GM12878 (cell line): ENCODE measurements around the gene NOP14. TPM values are rescaled to one million over a fixed set of nuclear protein-coding genes. Genes with fewer than 3 reads are reported as not detected.
"Not testable (repeated sequence)": the region's sequence is repeated elsewhere in the genome, so short reads cannot be mapped to it uniquely, and the experiment has no call there.

Experiments used
- ATAC-seq: fragments of 200-7000 bp; cut with Tn5 transposase; 3 replicates; pipeline ENCODE4 v1.9.1; 2020; ENCODE audit warnings: mild to moderate bottlenecking, moderate library complexity
- BruUV-seq: library from RNA; stranded (reverse); fragments of 400-500 nt; replicated peaks from 2 replicates; lab custom pipeline; 2021; lab: Mats Ljungman, UMichigan
- CTCF ChIA-PET: fragments of 300-600 bp; sonication (Branson Sonifier 250); formaldehyde crosslinking; extraction: SDS; loops from one replicate; lab custom pipeline; 2021; ENCODE audit warnings: inconsistent platforms; lab: Yijun Ruan, JAX
- POLR2A ChIA-PET: fragments of 350-600 bp; formaldehyde crosslinking; extraction: SDS; loops from one replicate; lab custom pipeline; 2021; ENCODE audit warnings: inconsistent platforms; lab: Charles Lee
- RAD21 ChIA-PET: fragments of 300-600 bp; sonication (Branson Sonifier 250); formaldehyde crosslinking; loops from one replicate; lab custom pipeline; 2023; ENCODE audit warnings: antibody characterized with exemption; ENCODE audit not compliant: unreplicated experiment; lab: Charles Lee
- SMC1A ChIA-PET: fragments of 300-600 bp; sonication (Branson Sonifier 250); formaldehyde crosslinking; loops from one replicate; lab custom pipeline; 2023; ENCODE audit not compliant: unreplicated experiment, uncharacterized antibody; lab: Charles Lee
- DNase-seq: peaks from one replicate; pipeline ENCODE4 v3.0.0-alpha.2; 2011; ENCODE audit warnings: low read depth, low spot score
- FAIRE-seq: peaks from 3 replicates; lab custom pipeline; 2011; peaks lifted over from hg19 to GRCh38; lab: Jason Lieb, UNC
- H2AFZ ChIP-seq: 2 replicates; pipeline ENCODE4 v1.6.0; 2011; ENCODE audit warnings: low read depth, low read length, control low read depth; ENCODE audit not compliant: control insufficient read depth
- H3K27ac ChIP-seq: 2 replicates; pipeline ENCODE4 v1.5.1; 2011; ENCODE audit warnings: control low read depth; ENCODE audit not compliant: control insufficient read depth, insufficient read depth
- H3K27me3 ChIP-seq, 2 experiments: replicated peaks in 1 of 2; 2 replicates each; pipeline versions ENCODE4 v1.6.0 to v1.6.1; 2011; ENCODE audit warnings: low read length in 1 of 2; ENCODE audit not compliant: control insufficient read depth in 2 of 2, insufficient read depth in 2 of 2
- H3K36me3 ChIP-seq, 2 experiments: 2 replicates each; pipeline ENCODE4 v1.5.1; 2011; ENCODE audit warnings: low read length in 1 of 2; ENCODE audit not compliant: control insufficient read depth in 2 of 2, insufficient read depth in 2 of 2
- H3K4me1 ChIP-seq: 2 replicates; pipeline ENCODE4 v1.6.1; 2011; ENCODE audit warnings: mild to moderate bottlenecking, low read length, moderate library complexity, mixed read lengths; ENCODE audit not compliant: control insufficient read depth, insufficient read depth
- H3K4me2 ChIP-seq: 2 replicates; pipeline ENCODE4 v1.6.0; 2011; ENCODE audit warnings: control low read depth; ENCODE audit not compliant: control insufficient read depth, insufficient read depth
- H3K4me3 ChIP-seq: fragments of 200-600 bp; sonication (generic); 2 replicates; pipeline ENCODE4 v1.5.1; 2016
- H3K79me2 ChIP-seq: 2 replicates; pipeline ENCODE4 v1.6.0; 2011; ENCODE audit warnings: low read length; ENCODE audit not compliant: control insufficient read depth, insufficient read depth
- H3K9ac ChIP-seq: 2 replicates; pipeline ENCODE4 v1.8.0; 2011; ENCODE audit warnings: low read length, control low read depth, mixed read lengths; ENCODE audit not compliant: control insufficient read depth, insufficient read depth
- H3K9me3 ChIP-seq: replicated peaks from 3 replicates; pipeline ENCODE4 v1.5.1; 2011; ENCODE audit warnings: mild to moderate bottlenecking, low read length; ENCODE audit not compliant: control insufficient read depth, insufficient read depth
- H4K20me1 ChIP-seq: 2 replicates; pipeline ENCODE4 v1.6.0; 2011; ENCODE audit not compliant: control insufficient read depth, insufficient read depth
- ATF7 ChIP-seq: fragments of 450-650 bp; IDR thresholded peaks from 2 replicates; pipeline ENCODE4 v1.6.1; 2016; ENCODE audit warnings: low read depth, mild to moderate bottlenecking
- KDM1A ChIP-seq: fragments of 200-600 bp; sonication (generic); IDR thresholded peaks from 2 replicates; pipeline ENCODE4 v1.6.1; 2016; ENCODE audit warnings: borderline replicate concordance
- MEF2B ChIP-seq: fragments of 450-650 bp; IDR thresholded peaks from 2 replicates; pipeline ENCODE4 v1.6.1; 2018; ENCODE audit warnings: mild to moderate bottlenecking, moderate library complexity; ENCODE audit not compliant: partially characterized antibody, poor library complexity, severe bottlenecking
- NBN ChIP-seq: fragments of 450-650 bp; IDR thresholded peaks from 2 replicates; pipeline ENCODE4 v1.6.1; 2016
- POLR2AphosphoS2 ChIP-seq: IDR thresholded peaks from 2 replicates; pipeline ENCODE4 v1.6.1; 2011; ENCODE audit warnings: low read depth, mild to moderate bottlenecking, low read length, improper control_type of control experiment, moderate library complexity
- ZNF274 ChIP-seq: IDR thresholded peaks from one replicate; pipeline ENCODE4 v1.8.0; 2011; ENCODE audit not compliant: insufficient read length, insufficient read depth
- ZNF592 ChIP-seq: fragments of 450-650 bp; IDR thresholded peaks from 2 replicates; pipeline ENCODE4 v1.6.1; 2017; ENCODE audit warnings: mild to moderate bottlenecking, moderate library complexity
- WGBS: methylation state at CpG from one replicate; pipeline ENCODE4 v1.1.6; 2016; ENCODE audit warnings: low lambda C conversion rate; ENCODE audit not compliant: insufficient replicate concordance, insufficient coverage; ENCODE audit errors: missing lambda C conversion rate; 5-methylcytosine and 5-hydroxymethylcytosine counted together
- in situ Hi-C: fragments of 300-500 bp; cut with MboI; formaldehyde crosslinking; loops from 9 replicates; pipeline ENCODE4 v1.14.3; 2018; ENCODE audit warnings: mixed read lengths
- intact Hi-C: fragments of 100-400 bp; cut with micrococcal nuclease; formaldehyde crosslinking; loops from one replicate; pipeline ENCODE4 v1.14.2; 2022; ENCODE audit not compliant: unreplicated experiment
- polyA plus RNA-seq, 11 experiments: library from polyadenylated mRNA; depleted of rRNA in 4 of 11; unstranded in 6 of 11; stranded (reverse) in 5 of 11; fragments of >200 nt; fragmentation: Nextera tagmentation in 4 of 11; fragmentation: Illumina TruSeq in 1 of 11; extraction: Ambion mirVana in 4 of 11; extraction: Trizol in 1 of 11; gene quantifications; 1 replicate in 1 of 11; 2 replicates in 10 of 11; pipeline versions ENCODE4 v1.2.1 to v1.2.3, GENCODE V29; 2011 to 2016; ENCODE audit warnings: inconsistent platforms in 2 of 11, missing spikeins in 2 of 11, low read depth in 1 of 11
- total RNA-seq, 4 experiments: library from RNA; depleted of rRNA in 3 of 4; stranded (reverse); fragments of >200 nt in 3 of 4; fragmentation: Illumina TruSeq in 1 of 4; extraction: Trizol in 1 of 4; gene quantifications; 2 replicates each; pipeline versions ENCODE4 v1.2.1 to v1.2.3, GENCODE V29; 2013 to 2021
- TF ChIP-seq, protein P1 (sequence below): fragments of 450-650 bp; conservative IDR thresholded peaks from 2 replicates; pipeline ENCODE4 v1.6.1; 2017; ENCODE audit warnings: mild to moderate bottlenecking, moderate library complexity

The NOP14 gene
- total and polyA plus RNA-seq, 10 of the 15 experiments (the other 5 are each of a cell fraction or from before 2014, with no cell fraction given): 13.8 to 80.6 (median 49.7) TPM

DNA sequence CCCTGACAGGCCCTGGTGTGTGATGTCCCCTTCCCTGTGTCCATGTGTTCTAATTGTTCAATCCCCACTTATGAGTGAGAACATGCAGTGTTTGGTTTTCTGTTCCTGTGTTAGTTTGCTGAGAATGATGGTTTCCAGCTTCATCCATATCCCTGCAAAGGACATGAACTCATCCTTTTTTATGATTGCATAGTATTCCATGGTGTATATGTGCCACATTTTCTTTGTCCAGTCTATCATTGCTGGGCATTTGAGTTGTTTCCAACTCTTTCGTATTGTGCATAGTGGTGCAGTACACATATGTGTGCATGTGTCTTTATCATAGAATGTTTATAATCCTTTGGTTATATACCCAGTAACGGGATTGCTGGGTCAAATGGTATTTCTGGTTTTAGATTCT lies 46.5 kb downstream of the NOP14 start:
- H2AFZ ChIP-seq, H3K4me2 ChIP-seq, H4K20me1 ChIP-seq, H3K79me2 ChIP-seq, H3K36me3 ChIP-seq, POLR2A ChIA-PET, H3K4me1 ChIP-seq, DNase-seq, in situ Hi-C loops, H3K9ac ChIP-seq, ATAC-seq, RAD21 ChIA-PET, H3K27me3 ChIP-seq, BruUV-seq, H3K4me3 ChIP-seq, H3K9me3 ChIP-seq, CTCF ChIA-PET, intact Hi-C loops, FAIRE-seq, H3K27ac ChIP-seq: not testable (repeated sequence)
- WGBS: 98% methylated on average over 2 of the region's 2 CpGs
- SMC1A ChIA-PET: interaction anchor here (1.8 kb wide), 1 partner anchor 152 kb away, joined by 4 read pairs; no protein-coding TSS in a partner anchor

DNA sequence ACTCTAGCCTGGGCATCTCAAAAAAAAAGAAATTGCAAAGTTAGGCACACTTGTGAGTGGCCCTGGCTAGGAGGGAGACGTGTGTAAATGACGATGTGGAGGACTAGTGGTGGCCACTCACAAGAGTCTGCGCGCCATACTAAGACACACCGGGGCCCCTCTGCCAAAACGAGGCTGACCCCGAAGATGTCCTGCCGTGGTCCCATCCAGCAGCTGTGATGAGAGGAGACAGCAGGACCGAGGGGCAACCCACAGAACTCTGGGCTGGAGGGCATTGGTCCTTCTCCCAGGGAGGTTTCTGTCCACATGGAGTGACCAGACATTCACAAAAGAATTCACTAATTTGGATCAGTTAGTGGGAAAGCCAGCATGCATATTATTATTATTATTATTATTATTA lies 47.4 kb downstream of the NOP14 start:
- Histone ChIP-seq H3K79me2 (peaks cover 2% of the 10 kb centered on the region; the same call in 1 of the 2 replicates), H4K20me1 (no peaks in the 10 kb centered on the region), H3K27me3 (no peaks in the 10 kb centered on the region), H3K27ac (no peak overlapping the region), H3K36me3 (peaks cover 1 to 3% of the 10 kb centered on the region in 2 experiments; a peak in 3 of 4 replicates), H3K9ac (no peak overlapping the region), H3K4me3 (no peak overlapping the region), H3K4me1 (peaks cover 7% of the 10 kb centered on the region), H2AFZ (no peak overlapping the region), H3K9me3 (no peaks in the 10 kb centered on the region; the same call in 2 of the 3 replicates), H3K4me2 (no peak overlapping the region)
- RAD21 ChIA-PET: no interaction called here
- no peak for DNase-seq
- 95% methylated on average over 9 of the region's 9 CpGs for WGBS
- no TSS peak for BruUV-seq
- no peak for ATAC-seq
- CTCF ChIA-PET: no interaction called here
- in situ Hi-C loops (no loop called here), intact Hi-C loops (no loop called here)
- SMC1A ChIA-PET: no interaction called here
- POLR2A ChIA-PET: no interaction called here
- FAIRE-seq: no peak
- TF ChIP-seq MEF2B (no peak), ZNF592 (no peak), ZNF274 (no peak), NBN (no peak), ATF7 (no peak), POLR2AphosphoS2 (no peak), KDM1A (no peak)
- TF ChIP-seq, protein P1, sequence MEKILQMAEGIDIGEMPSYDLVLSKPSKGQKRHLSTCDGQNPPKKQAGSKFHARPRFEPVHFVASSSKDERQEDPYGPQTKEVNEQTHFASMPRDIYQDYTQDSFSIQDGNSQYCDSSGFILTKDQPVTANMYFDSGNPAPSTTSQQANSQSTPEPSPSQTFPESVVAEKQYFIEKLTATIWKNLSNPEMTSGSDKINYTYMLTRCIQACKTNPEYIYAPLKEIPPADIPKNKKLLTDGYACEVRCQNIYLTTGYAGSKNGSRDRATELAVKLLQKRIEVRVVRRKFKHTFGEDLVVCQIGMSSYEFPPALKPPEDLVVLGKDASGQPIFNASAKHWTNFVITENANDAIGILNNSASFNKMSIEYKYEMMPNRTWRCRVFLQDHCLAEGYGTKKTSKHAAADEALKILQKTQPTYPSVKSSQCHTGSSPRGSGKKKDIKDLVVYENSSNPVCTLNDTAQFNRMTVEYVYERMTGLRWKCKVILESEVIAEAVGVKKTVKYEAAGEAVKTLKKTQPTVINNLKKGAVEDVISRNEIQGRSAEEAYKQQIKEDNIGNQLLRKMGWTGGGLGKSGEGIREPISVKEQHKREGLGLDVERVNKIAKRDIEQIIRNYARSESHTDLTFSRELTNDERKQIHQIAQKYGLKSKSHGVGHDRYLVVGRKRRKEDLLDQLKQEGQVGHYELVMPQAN: no peak
